Tibial artery (tissue), 4 donors: ENCODE results near the gene KCNMA1.

Source experiments
- DNase-seq, 2 donors: peaks; one replicate each; pipeline ENCODE4 v3.0.0-alpha.2; 2019
- H3K27ac ChIP-seq, 2 donors: fragments of 200-600 bp; sonication (generic) in 1 of 2; 1 replicate in 1 of 2; 2 replicates in 1 of 2; pipeline ENCODE4 v1.5.1; 2018 to 2019; ENCODE audit warnings: mild to moderate bottlenecking in 1 of 2
- H3K27me3 ChIP-seq, 2 donors: fragments of 200-600 bp; sonication (generic) in 1 of 2; one replicate each; pipeline versions ENCODE4 v1.5.1 to v1.6.0; 2016 to 2019
- H3K36me3 ChIP-seq, 3 donors: fragments of 200-600 bp; sonication (generic) in 2 of 3; one replicate each; pipeline ENCODE4 v1.5.1; 2016 to 2019; ENCODE audit warnings: mild to moderate bottlenecking in 2 of 3
- H3K4me1 ChIP-seq, 4 donors: fragments of 200-600 bp; sonication (generic) in 2 of 4; 1 replicate in 3 of 4; 2 replicates in 1 of 4; pipeline ENCODE4 v1.5.1; 2016 to 2019
- H3K4me3 ChIP-seq, 2 donors: fragments of 200-600 bp; sonication (generic) in 1 of 2; 1 replicate in 1 of 2; 2 replicates in 1 of 2; pipeline ENCODE4 v1.5.1; 2018 to 2019; ENCODE audit warnings: mild to moderate bottlenecking in 2 of 2
- H3K9me3 ChIP-seq, 3 donors: fragments of 200-600 bp; sonication (generic) in 1 of 3; one replicate each; pipeline ENCODE4 v1.5.1; 2016 to 2019
- intact Hi-C: fragments of 100-400 bp; cut with DNase I; formaldehyde crosslinking; loops from one replicate; pipeline ENCODE4 v1.15.0; 2023; ENCODE audit warnings: low total_unique reads
- TF ChIP-seq, protein P1 (sequence below), 2 experiments: fragments of 200-600 bp in 1 of 2; fragments of 450-650 bp in 1 of 2; IDR thresholded peaks; one replicate each; pipeline ENCODE4 v1.5.1; 2017 to 2019; ENCODE audit warnings: antibody characterized with exemption in 2 of 2, mild to moderate bottlenecking in 1 of 2, moderate library complexity in 1 of 2

The KCNMA1 gene

DNA sequence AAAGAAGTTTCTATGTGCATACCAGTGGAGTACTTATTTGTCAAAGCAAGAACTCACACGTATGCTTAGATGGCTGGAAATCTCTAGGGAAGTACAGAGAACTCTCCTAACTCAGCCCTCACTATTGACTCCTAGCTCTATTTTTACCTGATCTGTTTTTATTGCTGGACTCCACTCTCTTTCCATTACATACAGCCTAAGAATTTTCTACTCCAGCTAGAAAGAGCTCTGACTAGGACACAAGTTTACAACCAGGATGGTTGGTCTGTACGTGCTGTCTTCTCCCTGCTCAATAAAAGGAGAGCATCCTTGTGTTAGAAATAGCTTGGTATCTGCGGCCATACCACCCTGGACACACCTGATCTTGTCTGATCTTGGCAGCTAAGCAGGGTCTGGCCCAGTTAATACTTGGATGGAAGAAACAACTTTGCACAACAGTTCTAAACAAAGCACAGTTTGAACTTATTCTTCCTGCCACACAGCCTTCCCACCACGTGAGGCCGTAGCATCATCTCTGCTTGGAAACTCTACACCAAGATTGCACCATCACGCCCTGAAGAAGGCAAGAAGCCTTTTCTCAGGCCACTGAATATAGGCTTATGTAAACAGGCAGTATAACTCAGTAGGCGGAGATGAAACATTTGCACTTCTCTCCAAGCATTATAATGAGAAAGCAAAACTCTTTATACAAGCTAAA is 50.7 kb downstream of the KCNMA1 start:
- TF ChIP-seq, protein P1, sequence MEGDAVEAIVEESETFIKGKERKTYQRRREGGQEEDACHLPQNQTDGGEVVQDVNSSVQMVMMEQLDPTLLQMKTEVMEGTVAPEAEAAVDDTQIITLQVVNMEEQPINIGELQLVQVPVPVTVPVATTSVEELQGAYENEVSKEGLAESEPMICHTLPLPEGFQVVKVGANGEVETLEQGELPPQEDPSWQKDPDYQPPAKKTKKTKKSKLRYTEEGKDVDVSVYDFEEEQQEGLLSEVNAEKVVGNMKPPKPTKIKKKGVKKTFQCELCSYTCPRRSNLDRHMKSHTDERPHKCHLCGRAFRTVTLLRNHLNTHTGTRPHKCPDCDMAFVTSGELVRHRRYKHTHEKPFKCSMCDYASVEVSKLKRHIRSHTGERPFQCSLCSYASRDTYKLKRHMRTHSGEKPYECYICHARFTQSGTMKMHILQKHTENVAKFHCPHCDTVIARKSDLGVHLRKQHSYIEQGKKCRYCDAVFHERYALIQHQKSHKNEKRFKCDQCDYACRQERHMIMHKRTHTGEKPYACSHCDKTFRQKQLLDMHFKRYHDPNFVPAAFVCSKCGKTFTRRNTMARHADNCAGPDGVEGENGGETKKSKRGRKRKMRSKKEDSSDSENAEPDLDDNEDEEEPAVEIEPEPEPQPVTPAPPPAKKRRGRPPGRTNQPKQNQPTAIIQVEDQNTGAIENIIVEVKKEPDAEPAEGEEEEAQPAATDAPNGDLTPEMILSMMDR (IDR thresholded peaks at IDR 0.05) = peak in 1 of 2 experiments; percentile 14
- H3K27me3 ChIP-seq = no peaks in the 10 kb centered on the region
- H3K4me3 ChIP-seq = no peak overlapping the region
- peak; percentile 79 to 89 for DNase-seq
- H3K36me3 ChIP-seq = no peaks in the 10 kb centered on the region
- H3K9me3 ChIP-seq = no peaks in the 10 kb centered on the region
- H3K4me1 ChIP-seq = peaks cover 0 to 97% (median 52%) of the 10 kb centered on the region in 4 donors
- intact Hi-C loops = loop anchor here (5.0 kb wide), 2 partner anchors 35 to 50 kb away; partner anchors contain the start of gene KCNMA1
- peak overlapping the region; percentile 88 to 95 for H3K27ac ChIP-seq

DNA sequence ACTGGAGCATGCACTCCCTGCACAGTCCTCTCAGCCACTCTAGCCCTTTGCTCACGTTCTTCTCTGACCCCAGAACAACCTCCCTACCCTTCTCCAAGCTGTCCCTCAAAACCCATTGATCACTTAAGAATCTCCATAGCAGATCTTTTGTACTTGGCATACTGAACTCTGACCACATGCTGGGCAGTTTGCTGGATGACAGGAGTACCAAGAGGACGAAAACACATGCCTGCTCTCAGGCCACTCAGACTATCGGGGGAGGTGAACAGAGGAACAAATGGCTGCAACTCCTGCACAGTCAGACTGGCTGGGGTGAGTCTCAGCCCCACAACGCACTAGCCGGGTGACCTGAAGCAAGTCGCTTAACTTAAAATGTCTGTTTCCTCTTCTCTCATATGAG is 52.7 kb downstream of the KCNMA1 start:
- H3K4me3 ChIP-seq = no peak overlapping the region

DNA sequence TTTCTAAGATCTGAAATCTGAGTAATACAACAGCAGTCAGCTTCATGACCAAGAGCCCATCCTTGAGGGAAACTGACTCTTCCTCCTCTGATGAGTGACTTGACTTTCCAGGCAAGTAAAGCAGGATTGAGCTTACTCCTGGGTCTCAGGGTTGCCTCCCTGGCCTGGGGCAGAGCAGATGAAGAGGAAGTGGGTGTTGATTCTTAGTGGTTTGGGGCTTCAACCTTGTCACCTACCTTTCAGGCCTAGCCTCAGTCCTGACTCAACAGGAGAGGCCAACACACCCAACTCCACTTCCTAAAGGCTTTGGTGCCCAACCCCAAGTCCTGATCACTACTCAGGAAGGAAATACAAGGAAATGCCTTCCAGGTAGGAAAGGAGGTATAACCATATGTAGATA is 54.1 kb downstream of the KCNMA1 start:
- intact Hi-C loops = no loop called here
- no peaks in the 10 kb centered on the region for H3K9me3 ChIP-seq
- H3K27ac ChIP-seq = no peak overlapping the region
- TF ChIP-seq, protein P1 (IDR thresholded peaks at IDR 0.05) = no peak
- no peaks in the 10 kb centered on the region for H3K36me3 ChIP-seq
- H3K4me3 ChIP-seq = no peak overlapping the region
- DNase-seq = no peak
- peaks cover 0 to 75% (median 43%) of the 10 kb centered on the region in 4 donors for H3K4me1 ChIP-seq
- H3K27me3 ChIP-seq = no peaks in the 10 kb centered on the region

More for the DNA sequence above, 52.7 kb downstream of the KCNMA1 start:
- peak overlapping the region in 1 of 2 donors; percentile 30 for H3K27ac ChIP-seq
- intact Hi-C loops = loop anchor here (5.0 kb wide), 2 partner anchors 33 to 52 kb away; partner anchors contain the start of gene KCNMA1
- no peaks in the 10 kb centered on the region for H3K9me3 ChIP-seq
- DNase-seq = peak in 1 of 2 donors; percentile 24
- peaks cover 0 to 78% (median 37%) of the 10 kb centered on the region in 4 donors for H3K4me1 ChIP-seq
- TF ChIP-seq, protein P1 (IDR thresholded peaks at IDR 0.05) = no peak
- no peaks in the 10 kb centered on the region for H3K36me3 ChIP-seq
- H3K27me3 ChIP-seq = no peaks in the 10 kb centered on the region

DNA sequence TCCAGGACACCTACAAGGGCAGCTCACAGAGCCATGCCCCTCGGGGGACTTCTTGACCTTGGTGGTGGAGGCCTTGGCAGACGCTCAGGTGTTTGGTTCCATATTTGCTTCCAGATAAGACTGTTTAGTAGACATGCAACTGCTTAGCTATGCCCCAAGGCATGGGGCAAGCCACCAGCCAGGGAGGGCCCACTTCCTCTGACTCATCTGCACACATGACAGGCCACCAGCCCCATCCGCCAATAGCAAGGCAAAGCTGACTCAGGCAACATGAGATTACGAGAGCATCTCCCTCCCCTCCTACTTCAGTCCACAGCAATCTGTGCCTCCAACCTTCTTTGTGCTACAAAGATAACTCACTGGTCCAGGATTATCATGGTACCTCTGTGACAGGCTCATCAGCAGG is 54.9 kb downstream of the KCNMA1 start:
- Histone ChIP-seq H3K36me3 (no peaks in the 10 kb centered on the region), H3K9me3 (no peaks in the 10 kb centered on the region), H3K4me1 (peaks cover 0 to 75% (median 44%) of the 10 kb centered on the region in 4 donors), H3K4me3 (no peak overlapping the region), H3K27ac (no peak overlapping the region), H3K27me3 (no peaks in the 10 kb centered on the region)
- intact Hi-C loops = no loop called here
- DNase-seq = no peak
- TF ChIP-seq, protein P1 (IDR thresholded peaks at IDR 0.05) = no peak

DNA sequence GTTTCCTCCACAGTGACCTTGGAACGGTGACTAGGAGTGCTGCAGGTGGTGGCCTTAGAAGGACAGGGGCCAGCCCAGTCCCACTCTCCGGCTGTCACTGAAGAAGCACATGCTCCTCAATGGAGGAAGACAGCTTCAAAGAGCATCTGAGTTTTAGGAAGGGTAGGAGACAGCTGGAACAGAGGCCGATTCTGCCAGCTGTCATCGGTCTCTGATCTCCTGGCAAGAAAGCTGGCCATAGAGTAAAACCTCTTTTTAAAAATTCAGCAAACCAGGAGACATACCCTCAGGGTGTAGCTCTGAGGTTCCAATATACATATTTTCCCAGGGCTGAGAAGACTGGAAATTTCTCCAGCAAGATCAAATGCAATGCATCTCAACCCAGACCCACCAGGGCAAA is 55.9 kb downstream of the KCNMA1 start:
- Histone ChIP-seq H3K9me3 (no peaks in the 10 kb centered on the region), H3K27me3 (no peaks in the 10 kb centered on the region), H3K4me3 (no peak overlapping the region), H3K27ac (no peak overlapping the region), H3K4me1 (peaks cover 0 to 74% (median 38%) of the 10 kb centered on the region in 4 donors), H3K36me3 (no peaks in the 10 kb centered on the region)
- TF ChIP-seq, protein P1 (IDR thresholded peaks at IDR 0.05) = no peak
- no peak for DNase-seq
- intact Hi-C loops = no loop called here
